ENCODE data around the gene ACR.
"Not testable (repeated sequence)": the region's sequence is repeated elsewhere in the genome, so short reads cannot be mapped to it uniquely, and the experiment has no call there.

The ACR gene

GRCh38 chr22:50756406-50756805 lies 18.4 kb downstream of the ACR start:
- H3K4me2 ChIP-seq (ENCODE audit: insufficient read depth, low read length, poor library complexity, severe bottlenecking): peak overlapping the region; percentile 23
- not testable (repeated sequence) for H3K27ac ChIP-seq (replicated peaks; ENCODE audit: low read length); H3K23ac ChIP-seq (ENCODE audit: low read depth, low read length, poor library complexity); H3K9ac ChIP-seq (ENCODE audit: low read depth, low read length, poor library complexity); H3K4me3 ChIP-seq (ENCODE audit: low read length in 2 of 2); H3K18ac ChIP-seq (ENCODE audit: low read length); H3K36me3 ChIP-seq (replicated peaks in 1 of 2; ENCODE audit: control insufficient read depth in 2 of 2, insufficient read depth in 2 of 2, low read length in 2 of 2); H3K14ac ChIP-seq (ENCODE audit: low read length); H3K4ac ChIP-seq (ENCODE audit: low read length); H4K91ac ChIP-seq (ENCODE audit: low read depth, low read length, poor library complexity); DNase-seq (ENCODE audit: low spot score); H3K27me3 ChIP-seq (ENCODE audit: control insufficient read depth in 3 of 3, insufficient read depth in 3 of 3, low read depth in 1 of 3, low read length in 3 of 3); H2BK120ac ChIP-seq (ENCODE audit: low read depth, low read length); H3K4me1 ChIP-seq (ENCODE audit: control insufficient read depth in 2 of 2, insufficient read depth in 1 of 2, low read depth in 1 of 2, low read length in 2 of 2); H2BK15ac ChIP-seq (ENCODE audit: low read length); H2BK5ac ChIP-seq (ENCODE audit: low read length); H3K79me1 ChIP-seq (ENCODE audit: low read depth, low read length); H2AK5ac ChIP-seq (ENCODE audit: low read depth, low read length); H4K8ac ChIP-seq (ENCODE audit: low read depth, low read length); H2AFZ ChIP-seq (ENCODE audit: low read length); H2BK12ac ChIP-seq (ENCODE audit: low read length); H3K9me3 ChIP-seq (replicated peaks in 1 of 2; ENCODE audit: control insufficient read depth in 2 of 2, insufficient read depth in 1 of 2, low read depth in 1 of 2, low read length in 2 of 2)
- WGBS, 2 donors (ENCODE audit: extremely low coverage in 2 of 2, insufficient read length in 2 of 2, insufficient replicate concordance in 1 of 2): no CpG with 5 or more reads among the region's 9 CpGs

- H3K4ac ChIP-seq (ENCODE audit: low read length); H2BK12ac ChIP-seq (ENCODE audit: low read length); DNase-seq (ENCODE audit: low spot score); H2AK5ac ChIP-seq (ENCODE audit: low read depth, low read length); H3K36me3 ChIP-seq (replicated peaks in 1 of 2; ENCODE audit: control insufficient read depth in 2 of 2, insufficient read depth in 2 of 2, low read length in 2 of 2); H2BK5ac ChIP-seq (ENCODE audit: low read length); H3K79me1 ChIP-seq (ENCODE audit: low read depth, low read length); H4K8ac ChIP-seq (ENCODE audit: low read depth, low read length); H3K4me1 ChIP-seq (ENCODE audit: control insufficient read depth in 2 of 2, insufficient read depth in 1 of 2, low read depth in 1 of 2, low read length in 2 of 2); H2BK120ac ChIP-seq (ENCODE audit: low read depth, low read length); H2BK15ac ChIP-seq (ENCODE audit: low read length); H3K23ac ChIP-seq (ENCODE audit: low read depth, low read length, poor library complexity); H4K91ac ChIP-seq (ENCODE audit: low read depth, low read length, poor library complexity); H3K14ac ChIP-seq (ENCODE audit: low read length); H3K27me3 ChIP-seq (ENCODE audit: control insufficient read depth in 3 of 3, insufficient read depth in 3 of 3, low read depth in 1 of 3, low read length in 3 of 3); H3K9me3 ChIP-seq (replicated peaks in 1 of 2; ENCODE audit: control insufficient read depth in 2 of 2, insufficient read depth in 1 of 2, low read depth in 1 of 2, low read length in 2 of 2): not testable (repeated sequence)
- peak overlapping the region; percentile 83 for H2AFZ ChIP-seq (ENCODE audit: low read length)
- H3K18ac ChIP-seq (ENCODE audit: low read length): peak overlapping the region; percentile 19
- WGBS, 2 donors (ENCODE audit: extremely low coverage in 2 of 2, insufficient read length in 2 of 2, insufficient replicate concordance in 1 of 2): no CpG with 5 or more reads among the region's 24 CpGs
- peak overlapping the region; percentile 53 for H3K9ac ChIP-seq (ENCODE audit: low read depth, low read length, poor library complexity)
- peak overlapping the region; percentile 32 for H3K4me2 ChIP-seq (ENCODE audit: insufficient read depth, low read length, poor library complexity, severe bottlenecking)
- peak overlapping the region; percentile 65 to 75 for H3K4me3 ChIP-seq (ENCODE audit: low read length in 2 of 2)
- H3K27ac ChIP-seq (replicated peaks; ENCODE audit: low read length): peak overlapping the region; percentile 54
Measured at GRCh38 chr22:50756949-50757491, 19.0 kb downstream of the ACR start.

- H3K36me3 ChIP-seq (replicated peaks in 1 of 2; ENCODE audit: control insufficient read depth in 2 of 2, insufficient read depth in 2 of 2, low read length in 2 of 2); H3K18ac ChIP-seq (ENCODE audit: low read length); H3K23ac ChIP-seq (ENCODE audit: low read depth, low read length, poor library complexity); H3K9ac ChIP-seq (ENCODE audit: low read depth, low read length, poor library complexity); H4K8ac ChIP-seq (ENCODE audit: low read depth, low read length); H3K14ac ChIP-seq (ENCODE audit: low read length); H2AK5ac ChIP-seq (ENCODE audit: low read depth, low read length); H3K4ac ChIP-seq (ENCODE audit: low read length); DNase-seq (ENCODE audit: low spot score); H3K4me1 ChIP-seq (ENCODE audit: control insufficient read depth in 2 of 2, insufficient read depth in 1 of 2, low read depth in 1 of 2, low read length in 2 of 2); H2BK15ac ChIP-seq (ENCODE audit: low read length); H3K79me1 ChIP-seq (ENCODE audit: low read depth, low read length); H2BK120ac ChIP-seq (ENCODE audit: low read depth, low read length); H3K4me2 ChIP-seq (ENCODE audit: insufficient read depth, low read length, poor library complexity, severe bottlenecking); H4K91ac ChIP-seq (ENCODE audit: low read depth, low read length, poor library complexity); H3K27ac ChIP-seq (replicated peaks; ENCODE audit: low read length); H3K9me3 ChIP-seq (replicated peaks in 1 of 2; ENCODE audit: control insufficient read depth in 2 of 2, insufficient read depth in 1 of 2, low read depth in 1 of 2, low read length in 2 of 2); H2BK5ac ChIP-seq (ENCODE audit: low read length); H3K4me3 ChIP-seq (ENCODE audit: low read length in 2 of 2); H3K27me3 ChIP-seq (ENCODE audit: control insufficient read depth in 3 of 3, insufficient read depth in 3 of 3, low read depth in 1 of 3, low read length in 3 of 3); H2BK12ac ChIP-seq (ENCODE audit: low read length); H2AFZ ChIP-seq (ENCODE audit: low read length): not testable (repeated sequence)
- WGBS, 2 donors (ENCODE audit: extremely low coverage in 2 of 2, insufficient read length in 2 of 2, insufficient replicate concordance in 1 of 2): no CpG with 5 or more reads among the region's 10 CpGs
Measured at GRCh38 chr22:50759597-50760341, 21.8 kb downstream of the ACR start.

GRCh38 chr22:50761829-50762228 lies 23.8 kb downstream of the ACR start:
- H4K91ac ChIP-seq (ENCODE audit: low read depth, low read length, poor library complexity); H3K4me2 ChIP-seq (ENCODE audit: insufficient read depth, low read length, poor library complexity, severe bottlenecking); H2BK12ac ChIP-seq (ENCODE audit: low read length); H3K23ac ChIP-seq (ENCODE audit: low read depth, low read length, poor library complexity); H4K8ac ChIP-seq (ENCODE audit: low read depth, low read length); H3K4me3 ChIP-seq (ENCODE audit: low read length in 2 of 2); H2AFZ ChIP-seq (ENCODE audit: low read length); H3K36me3 ChIP-seq (replicated peaks in 1 of 2; ENCODE audit: control insufficient read depth in 2 of 2, insufficient read depth in 2 of 2, low read length in 2 of 2); H2AK5ac ChIP-seq (ENCODE audit: low read depth, low read length); H2BK5ac ChIP-seq (ENCODE audit: low read length); H3K9me3 ChIP-seq (replicated peaks in 1 of 2; ENCODE audit: control insufficient read depth in 2 of 2, insufficient read depth in 1 of 2, low read depth in 1 of 2, low read length in 2 of 2); DNase-seq (ENCODE audit: low spot score); H3K14ac ChIP-seq (ENCODE audit: low read length); H3K4ac ChIP-seq (ENCODE audit: low read length); H2BK120ac ChIP-seq (ENCODE audit: low read depth, low read length); H3K27ac ChIP-seq (replicated peaks; ENCODE audit: low read length); H3K27me3 ChIP-seq (ENCODE audit: control insufficient read depth in 3 of 3, insufficient read depth in 3 of 3, low read depth in 1 of 3, low read length in 3 of 3); H3K4me1 ChIP-seq (ENCODE audit: control insufficient read depth in 2 of 2, insufficient read depth in 1 of 2, low read depth in 1 of 2, low read length in 2 of 2); H3K18ac ChIP-seq (ENCODE audit: low read length); H3K9ac ChIP-seq (ENCODE audit: low read depth, low read length, poor library complexity); H3K79me1 ChIP-seq (ENCODE audit: low read depth, low read length); H2BK15ac ChIP-seq (ENCODE audit: low read length): not testable (repeated sequence)
- WGBS, 2 donors (ENCODE audit: extremely low coverage in 2 of 2, insufficient read length in 2 of 2, insufficient replicate concordance in 1 of 2): no CpG with 5 or more reads among the region's 2 CpGs
